Measurements from ENCODE around the gene USP17L11. TPM values are rescaled to one million over a fixed set of nuclear protein-coding genes. Genes with fewer than 3 reads are reported as not detected.
"Not testable (repeated sequence)": the region's sequence is repeated elsewhere in the genome, so short reads cannot be mapped to it uniquely, and the experiment has no call there.

Gene USP17L11, protein sequence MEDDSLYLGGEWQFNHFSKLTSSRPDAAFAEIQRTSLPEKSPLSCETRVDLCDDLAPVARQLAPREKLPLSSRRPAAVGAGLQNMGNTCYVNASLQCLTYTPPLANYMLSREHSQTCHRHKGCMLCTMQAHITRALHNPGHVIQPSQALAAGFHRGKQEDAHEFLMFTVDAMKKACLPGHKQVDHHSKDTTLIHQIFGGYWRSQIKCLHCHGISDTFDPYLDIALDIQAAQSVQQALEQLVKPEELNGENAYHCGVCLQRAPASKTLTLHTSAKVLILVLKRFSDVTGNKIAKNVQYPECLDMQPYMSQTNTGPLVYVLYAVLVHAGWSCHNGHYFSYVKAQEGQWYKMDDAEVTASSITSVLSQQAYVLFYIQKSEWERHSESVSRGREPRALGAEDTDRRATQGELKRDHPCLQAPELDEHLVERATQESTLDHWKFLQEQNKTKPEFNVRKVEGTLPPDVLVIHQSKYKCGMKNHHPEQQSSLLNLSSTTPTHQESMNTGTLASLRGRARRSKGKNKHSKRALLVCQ
- total RNA-seq (not detected in 2 replicates), polyA plus RNA-seq (not detected in 2 replicates), polyA minus RNA-seq (not detected in 2 replicates)
- total RNA-seq (2013): not detected

DNA sequence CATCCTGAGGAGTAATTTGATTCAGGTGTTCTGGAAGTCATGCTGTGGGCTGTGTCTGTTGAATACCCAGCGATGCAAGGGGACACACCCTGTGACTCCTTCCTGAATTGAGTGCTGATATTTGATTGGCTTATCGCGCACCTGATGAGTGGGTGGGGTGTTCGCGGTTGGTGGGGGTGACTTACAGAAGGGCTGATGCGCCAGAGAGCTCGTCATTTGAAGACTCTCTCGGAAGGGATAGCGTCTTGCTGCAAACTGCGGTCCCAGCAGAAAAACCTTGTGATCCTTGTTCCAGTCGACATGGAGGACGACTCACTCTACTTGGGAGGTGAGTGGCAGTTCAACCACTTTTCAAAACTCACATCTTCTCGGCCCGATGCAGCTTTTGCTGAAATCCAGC is at the start of gene USP17L11:
Gene USP17L11, plus strand, starts transcription at position 301 of the 400 bp plus-strand sequence. Its CDS starts 0 bp downstream, at position 301.
- H3K4me1 ChIP-seq (ENCODE audit: control insufficient read depth in 2 of 2, insufficient read depth in 2 of 2, low read length in 2 of 2); H3K79me2 ChIP-seq (ENCODE audit: control insufficient read depth, insufficient read depth, low read length); ATAC-seq (ENCODE audit: low read depth); H4K20me1 ChIP-seq (ENCODE audit: control insufficient read depth, insufficient read depth, low read length, poor library complexity, severe bottlenecking); H3K9me3 Mint-ChIP-seq (ENCODE audit: insufficient read depth); H3K27ac ChIP-seq (ENCODE audit: low read length in 2 of 2); H3K27me3 ChIP-seq (replicated peaks in 1 of 4; ENCODE audit: control extremely low read depth in 1 of 4, control insufficient read depth in 3 of 4, insufficient read depth in 4 of 4, low read length in 3 of 4); H3K4me2 ChIP-seq (replicated peaks; ENCODE audit: low read depth, low read length, poor library complexity, severe bottlenecking); H3K9ac ChIP-seq (ENCODE audit: low read length); H3K27ac Mint-ChIP-seq; DNase-seq; H3K4me1 Mint-ChIP-seq; intact Hi-C loops (cut with micrococcal nuclease); CTCF ChIA-PET; H3K36me3 ChIP-seq (replicated peaks in 1 of 2; ENCODE audit: control extremely low read depth in 1 of 2, control insufficient read depth in 1 of 2, extremely low read depth in 1 of 2, insufficient read depth in 2 of 2, low read length in 1 of 2); H3K4me3 Mint-ChIP-seq; POLR2A ChIA-PET; H3K9me3 ChIP-seq (ENCODE audit: control extremely low read depth in 1 of 3, control insufficient read depth in 2 of 3, insufficient read depth in 1 of 3, low read length in 2 of 3); H2AFZ ChIP-seq (ENCODE audit: insufficient read depth, low read depth, low read length, poor library complexity, severe bottlenecking); H3K27me3 Mint-ChIP-seq; H3K4me3 ChIP-seq (ENCODE audit: control extremely low read depth in 1 of 5, extremely low read depth in 1 of 5, insufficient read depth in 1 of 5, low read depth in 2 of 5, low read length in 4 of 5): not testable (repeated sequence)
- WGBS (ENCODE audit: insufficient coverage): no CpG with 5 or more reads among the region's 14 CpGs

DNA sequence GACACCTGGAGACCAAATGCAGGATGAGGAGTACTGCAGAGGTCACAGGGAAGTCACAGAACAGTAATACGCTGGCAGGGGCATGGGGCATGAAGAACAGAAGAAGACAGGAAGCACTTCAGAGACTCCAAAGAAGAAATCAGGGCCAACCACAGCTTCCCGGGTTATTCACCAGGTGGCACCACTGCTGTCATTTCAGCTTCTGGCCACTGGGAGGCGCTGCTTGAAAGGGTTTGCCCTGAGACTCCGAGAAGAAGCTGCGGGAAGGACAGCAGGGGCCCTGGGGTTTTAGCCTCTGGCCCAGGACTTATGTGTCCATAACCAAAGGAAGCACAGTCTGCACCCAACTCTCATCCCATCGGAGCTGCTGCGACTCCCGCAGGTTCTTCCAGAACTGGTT is 49.2 kb upstream of the USP17L11 start:
- H3K4me1 Mint-ChIP-seq; H3K36me3 ChIP-seq (replicated peaks in 1 of 2; ENCODE audit: control extremely low read depth in 1 of 2, control insufficient read depth in 1 of 2, extremely low read depth in 1 of 2, insufficient read depth in 2 of 2, low read length in 1 of 2); H3K4me3 Mint-ChIP-seq; H3K4me1 ChIP-seq (ENCODE audit: control insufficient read depth in 2 of 2, insufficient read depth in 2 of 2, low read length in 2 of 2); H3K79me2 ChIP-seq (ENCODE audit: control insufficient read depth, insufficient read depth, low read length); H3K4me2 ChIP-seq (replicated peaks; ENCODE audit: low read depth, low read length, poor library complexity, severe bottlenecking); H3K4me3 ChIP-seq (ENCODE audit: control extremely low read depth in 1 of 5, extremely low read depth in 1 of 5, insufficient read depth in 1 of 5, low read depth in 2 of 5, low read length in 4 of 5); intact Hi-C loops (cut with micrococcal nuclease); H3K27ac ChIP-seq (ENCODE audit: low read length in 2 of 2); POLR2A ChIA-PET; H3K9ac ChIP-seq (ENCODE audit: low read length); H4K20me1 ChIP-seq (ENCODE audit: control insufficient read depth, insufficient read depth, low read length, poor library complexity, severe bottlenecking); H3K27me3 Mint-ChIP-seq; CTCF ChIA-PET; H3K27me3 ChIP-seq (replicated peaks in 1 of 4; ENCODE audit: control extremely low read depth in 1 of 4, control insufficient read depth in 3 of 4, insufficient read depth in 4 of 4, low read length in 3 of 4); ATAC-seq (ENCODE audit: low read depth); H3K9me3 ChIP-seq (ENCODE audit: control extremely low read depth in 1 of 3, control insufficient read depth in 2 of 3, insufficient read depth in 1 of 3, low read length in 2 of 3); H3K27ac Mint-ChIP-seq; H2AFZ ChIP-seq (ENCODE audit: insufficient read depth, low read depth, low read length, poor library complexity, severe bottlenecking); H3K9me3 Mint-ChIP-seq (ENCODE audit: insufficient read depth); DNase-seq: not testable (repeated sequence)
- 0% methylated on average over 1 of the region's 8 CpGs for WGBS (ENCODE audit: insufficient coverage)

DNA sequence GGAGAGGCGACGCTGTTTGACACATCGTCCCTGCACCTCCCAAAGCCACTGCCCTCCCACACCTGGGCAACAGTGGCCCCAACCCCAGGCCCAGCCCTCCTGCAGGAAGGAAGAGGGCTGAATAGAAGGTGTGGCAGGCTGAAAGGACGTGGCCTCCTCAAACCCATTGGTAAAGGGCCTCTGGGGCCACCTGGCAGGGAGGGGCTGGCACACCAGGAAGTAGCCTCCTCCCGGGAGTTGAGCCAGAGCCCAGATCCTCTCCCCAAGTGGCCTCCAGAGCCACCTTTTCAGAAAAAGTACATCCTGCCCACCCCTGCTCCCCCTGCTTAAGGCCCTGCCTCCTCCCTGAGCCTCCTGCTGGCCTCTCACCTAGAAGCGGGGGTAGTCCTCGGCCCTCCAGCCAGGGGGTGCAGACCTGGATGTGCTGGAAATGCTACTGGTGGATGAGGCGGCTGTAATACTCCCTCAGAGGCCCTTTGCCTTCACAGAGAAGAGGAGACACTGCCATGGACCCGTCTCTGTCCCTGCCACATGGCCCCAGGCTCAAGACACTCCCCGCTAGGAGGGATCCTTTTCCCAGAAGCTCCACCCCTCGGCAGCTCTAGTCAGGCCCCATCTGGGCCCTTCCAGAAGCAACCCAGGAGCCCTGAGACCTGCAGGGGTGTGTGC is 45.3 kb upstream of the USP17L11 start, which contains the start of gene FAM90A26:
Gene FAM90A26, plus strand, starts transcription at position 619 of the 669 bp plus-strand sequence. CDS start 2,764 bp downstream, outside the sequence.
- H3K4me3 Mint-ChIP-seq; POLR2A ChIA-PET; DNase-seq; H3K9ac ChIP-seq (ENCODE audit: low read length); H3K4me2 ChIP-seq (replicated peaks; ENCODE audit: low read depth, low read length, poor library complexity, severe bottlenecking); H3K27ac ChIP-seq (ENCODE audit: low read length in 2 of 2); H3K27me3 Mint-ChIP-seq; H3K27ac Mint-ChIP-seq; intact Hi-C loops (cut with micrococcal nuclease); H3K36me3 ChIP-seq (replicated peaks in 1 of 2; ENCODE audit: control extremely low read depth in 1 of 2, control insufficient read depth in 1 of 2, extremely low read depth in 1 of 2, insufficient read depth in 2 of 2, low read length in 1 of 2); H3K9me3 Mint-ChIP-seq (ENCODE audit: insufficient read depth); H3K79me2 ChIP-seq (ENCODE audit: control insufficient read depth, insufficient read depth, low read length); H3K4me3 ChIP-seq (ENCODE audit: control extremely low read depth in 1 of 5, extremely low read depth in 1 of 5, insufficient read depth in 1 of 5, low read depth in 2 of 5, low read length in 4 of 5); H3K9me3 ChIP-seq (ENCODE audit: control extremely low read depth in 1 of 3, control insufficient read depth in 2 of 3, insufficient read depth in 1 of 3, low read length in 2 of 3); H3K27me3 ChIP-seq (replicated peaks in 1 of 4; ENCODE audit: control extremely low read depth in 1 of 4, control insufficient read depth in 3 of 4, insufficient read depth in 4 of 4, low read length in 3 of 4); ATAC-seq (ENCODE audit: low read depth); CTCF ChIA-PET; H3K4me1 ChIP-seq (ENCODE audit: control insufficient read depth in 2 of 2, insufficient read depth in 2 of 2, low read length in 2 of 2); H3K4me1 Mint-ChIP-seq; H2AFZ ChIP-seq (ENCODE audit: insufficient read depth, low read depth, low read length, poor library complexity, severe bottlenecking); H4K20me1 ChIP-seq (ENCODE audit: control insufficient read depth, insufficient read depth, low read length, poor library complexity, severe bottlenecking): not testable (repeated sequence)
- WGBS (ENCODE audit: insufficient coverage): no CpG with 5 or more reads among the region's 11 CpGs

Data from B cell (primary cell).